MM.1S (cell line): ENCODE measurements around the gene EMID1.

ENCODE experiments used
- DNase-seq: peaks from one replicate; pipeline ENCODE4 v3.0.0-alpha.2; 2015
- H2AFZ ChIP-seq: fragments of 300-600 bp; sonication (generic); 2 replicates; pipeline ENCODE4 v1.6.0; 2016; ENCODE audit warnings: antibody characterized with exemption, low read length
- H3F3A ChIP-seq: fragments of 300-600 bp; sonication (generic); 2 replicates; pipeline ENCODE4 v1.6.1; 2016; ENCODE audit warnings: mild to moderate bottlenecking, antibody characterized with exemption, low read length, moderate library complexity, mixed read lengths; ENCODE audit not compliant: insufficient read depth
- H3K27ac ChIP-seq: fragments of 300-600 bp; sonication (generic); 2 replicates; pipeline ENCODE4 v1.5.1; 2016; ENCODE audit warnings: mild to moderate bottlenecking, low read length
- H3K27me3 ChIP-seq: fragments of 300-600 bp; sonication (generic); replicated peaks from 2 replicates; pipeline ENCODE4 v1.6.0; 2016; ENCODE audit warnings: low read length; ENCODE audit not compliant: insufficient read depth
- H3K36me3 ChIP-seq: fragments of 300-600 bp; sonication (generic); replicated peaks from 2 replicates; pipeline ENCODE4 v1.6.1; 2016; ENCODE audit warnings: mild to moderate bottlenecking, low read length, mixed read lengths; ENCODE audit not compliant: insufficient read depth
- H3K4me1 ChIP-seq: fragments of 300-600 bp; sonication (generic); 2 replicates; pipeline ENCODE4 v1.6.1; 2016; ENCODE audit warnings: low read length, mixed read lengths
- H3K4me2 ChIP-seq: fragments of 300-600 bp; sonication (generic); 2 replicates; pipeline ENCODE4 v1.6.0; 2016; ENCODE audit warnings: low read depth, low read length
- H3K4me3 ChIP-seq: fragments of 300-600 bp; sonication (generic); 2 replicates; pipeline ENCODE4 v1.5.1; 2016; ENCODE audit warnings: low read length, mixed read lengths
- H3K79me2 ChIP-seq: fragments of 300-600 bp; sonication (generic); 2 replicates; pipeline ENCODE4 v1.6.1; 2016; ENCODE audit warnings: mixed run types, low read length, mixed read lengths
- H3K9ac ChIP-seq: fragments of 300-600 bp; sonication (generic); 2 replicates; pipeline ENCODE4 v1.6.1; 2016; ENCODE audit warnings: low read length, mixed read lengths
- H3K9me2 ChIP-seq: fragments of 300-600 bp; sonication (generic); replicated peaks from 2 replicates; pipeline ENCODE4 v1.6.1; 2016; ENCODE audit warnings: mild to moderate bottlenecking, low read length, mixed read lengths; ENCODE audit not compliant: insufficient read depth
- H3K9me3 ChIP-seq: fragments of 300-600 bp; sonication (generic); replicated peaks from 2 replicates; pipeline ENCODE4 v1.6.1; 2016; ENCODE audit warnings: mild to moderate bottlenecking, low read length, mixed read lengths; ENCODE audit not compliant: insufficient read depth
- H4K20me1 ChIP-seq: fragments of 300-600 bp; sonication (generic); 2 replicates; pipeline ENCODE4 v1.6.1; 2016; ENCODE audit warnings: mild to moderate bottlenecking, low read length, moderate library complexity, mixed read lengths; ENCODE audit not compliant: insufficient read depth
- CTCF ChIP-seq: fragments of 300-600 bp; sonication (generic); IDR thresholded peaks from 2 replicates; pipeline ENCODE4 v1.5.1; 2016; ENCODE audit warnings: antibody characterized with exemption, low read length, mixed read lengths
- EZH2 ChIP-seq: fragments of 300-600 bp; sonication (generic); optimal IDR thresholded peaks from 2 replicates; pipeline ENCODE3; 2017; ENCODE audit warnings: low read depth, mild to moderate bottlenecking, antibody characterized with exemption, low read length, mixed read lengths
- EZH2phosphoT487 ChIP-seq: fragments of 300-600 bp; sonication (generic); IDR thresholded peaks from 2 replicates; pipeline ENCODE4 v1.6.1; 2018; ENCODE audit warnings: antibody characterized with exemption, low read length

Gene EMID1

DNA sequence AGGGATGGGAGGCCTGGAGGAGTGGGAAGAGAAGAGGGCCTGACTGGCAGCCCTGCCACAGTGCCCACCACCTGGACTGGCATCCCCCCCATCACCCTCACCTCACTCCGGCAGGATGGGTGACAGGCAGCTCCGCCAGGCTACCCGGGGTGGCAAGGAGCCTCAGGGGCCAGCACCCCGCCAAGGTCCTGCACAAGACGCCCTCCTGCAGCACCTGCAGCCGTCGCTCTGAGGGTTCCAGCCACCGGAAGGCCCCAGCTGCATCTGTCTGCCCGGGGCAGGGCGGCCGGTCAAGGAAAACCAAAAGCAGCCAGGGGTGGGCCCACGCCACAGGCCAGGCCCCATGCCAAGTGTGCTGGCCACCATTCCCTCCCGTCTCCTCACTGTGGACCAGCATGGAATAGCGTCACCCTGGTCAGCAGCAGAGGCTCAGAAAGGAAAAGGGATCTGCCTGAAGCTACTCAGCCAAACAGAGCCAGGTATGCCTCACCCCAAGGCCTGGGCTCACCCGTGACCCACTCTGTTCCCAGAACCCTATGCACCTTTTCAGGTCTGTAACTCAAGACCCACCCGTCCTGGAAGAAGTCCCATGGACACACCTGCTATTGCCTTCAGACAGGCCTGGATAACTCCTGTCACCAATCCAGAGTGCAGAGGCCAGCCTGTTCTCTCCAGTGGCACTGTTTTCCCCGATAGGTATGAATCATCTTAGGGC lies 55.1 kb downstream of the EMID1 start:
- no peaks in the 10 kb centered on the region; the same call in 1 of the 2 replicates for H3K36me3 ChIP-seq
- no peak for TF ChIP-seq CTCF
- no peak for TF ChIP-seq EZH2phosphoT487
- no peak for TF ChIP-seq EZH2
- no peaks in the 10 kb centered on the region for H3K27me3 ChIP-seq
- H3K4me3 ChIP-seq: no peak overlapping the region
- no peak overlapping the region for H3K4me2 ChIP-seq
- DNase-seq: no peak
- no peaks in the 10 kb centered on the region for H3K9me3 ChIP-seq
- no peaks in the 10 kb centered on the region for H3F3A ChIP-seq
- no peaks in the 10 kb centered on the region for H4K20me1 ChIP-seq
- H3K79me2 ChIP-seq: peaks cover 4% of the 10 kb centered on the region; the same call in 1 of the 2 replicates
- H3K27ac ChIP-seq: no peak overlapping the region
- no peak overlapping the region for H2AFZ ChIP-seq
- no peaks in the 10 kb centered on the region for H3K4me1 ChIP-seq
- H3K9me2 ChIP-seq: no peaks in the 10 kb centered on the region
- no peak overlapping the region for H3K9ac ChIP-seq

DNA sequence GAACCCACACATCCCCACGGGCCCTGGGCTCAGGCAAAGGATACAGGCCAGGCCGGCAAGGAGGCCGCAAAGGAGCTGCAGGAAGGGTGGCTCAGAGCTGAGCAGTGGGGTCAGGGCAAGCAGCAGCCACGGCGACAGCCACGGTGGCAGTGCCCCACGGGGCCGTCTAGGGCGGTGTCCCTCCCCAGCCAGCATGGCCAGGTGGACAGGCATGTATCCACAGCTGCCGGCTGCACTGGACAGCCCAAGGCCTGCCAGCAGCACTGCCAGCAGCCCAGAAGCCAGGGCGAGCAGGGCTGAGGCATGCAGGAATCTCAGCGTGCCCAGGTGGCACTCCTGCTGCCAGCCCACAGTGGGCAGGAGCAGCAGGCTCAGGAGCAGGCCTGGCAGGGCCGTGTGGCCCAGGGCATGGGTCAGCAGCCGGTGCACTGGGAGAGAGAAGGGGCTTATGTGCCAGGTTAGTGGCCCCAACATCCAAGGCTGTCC lies 58.1 kb downstream of the EMID1 start:
- H3K27ac ChIP-seq: no peak overlapping the region
- no peak for TF ChIP-seq EZH2phosphoT487
- no peak for TF ChIP-seq EZH2
- no peak for TF ChIP-seq CTCF
- no peaks in the 10 kb centered on the region for H4K20me1 ChIP-seq
- H3K9me3 ChIP-seq: no peaks in the 10 kb centered on the region
- no peaks in the 10 kb centered on the region for H3K27me3 ChIP-seq
- H3K4me3 ChIP-seq: no peak overlapping the region
- H2AFZ ChIP-seq: no peak overlapping the region
- H3K79me2 ChIP-seq: peaks cover 34% of the 10 kb centered on the region
- H3K4me1 ChIP-seq: peaks cover 4% of the 10 kb centered on the region
- H3K36me3 ChIP-seq: no peaks in the 10 kb centered on the region; the same call in 1 of the 2 replicates
- no peak overlapping the region for H3K9ac ChIP-seq
- 0 out of 2 replicates have a peak, but pooled peaks cover 2% of the 10 kb centered on the region for H3F3A ChIP-seq
- no peak for DNase-seq
- H3K4me2 ChIP-seq: no peak overlapping the region
- H3K9me2 ChIP-seq: no peaks in the 10 kb centered on the region

GRCh38 chr22:29265305-29265704 lies 59.6 kb downstream of the EMID1 start:
- peaks cover 13% of the 10 kb centered on the region for H4K20me1 ChIP-seq
- peaks cover 49% of the 10 kb centered on the region for H3K79me2 ChIP-seq
- no peak for TF ChIP-seq EZH2
- TF ChIP-seq EZH2phosphoT487: no peak
- TF ChIP-seq CTCF: no peak
- H3K9ac ChIP-seq: no peak overlapping the region
- no peaks in the 10 kb centered on the region; the same call in 1 of the 2 replicates for H3K36me3 ChIP-seq
- no peak overlapping the region for H2AFZ ChIP-seq
- H3F3A ChIP-seq: 0 out of 2 replicates have a peak, but pooled peaks cover 8% of the 10 kb centered on the region
- H3K4me1 ChIP-seq: peaks cover 8% of the 10 kb centered on the region
- H3K9me2 ChIP-seq: no peaks in the 10 kb centered on the region
- H3K4me3 ChIP-seq: no peak overlapping the region
- no peak overlapping the region for H3K27ac ChIP-seq
- H3K4me2 ChIP-seq: no peak overlapping the region
- H3K27me3 ChIP-seq: no peaks in the 10 kb centered on the region
- no peaks in the 10 kb centered on the region for H3K9me3 ChIP-seq
- DNase-seq: no peak
